GM18511 (cell line): Measurements from ENCODE around the gene MAB21L2.
"Not testable (repeated sequence)": the region's sequence is repeated elsewhere in the genome, so short reads cannot be mapped to it uniquely, and the experiment has no call there.

Experiments
- ATAC-seq: cut with Tn5 transposase; IDR thresholded peaks from one replicate; pipeline ENCODE4 v1.9.1; 2021; ENCODE audit warnings: mild to moderate bottlenecking, moderate library complexity; ENCODE audit not compliant: unreplicated experiment

Gene MAB21L2

DNA sequence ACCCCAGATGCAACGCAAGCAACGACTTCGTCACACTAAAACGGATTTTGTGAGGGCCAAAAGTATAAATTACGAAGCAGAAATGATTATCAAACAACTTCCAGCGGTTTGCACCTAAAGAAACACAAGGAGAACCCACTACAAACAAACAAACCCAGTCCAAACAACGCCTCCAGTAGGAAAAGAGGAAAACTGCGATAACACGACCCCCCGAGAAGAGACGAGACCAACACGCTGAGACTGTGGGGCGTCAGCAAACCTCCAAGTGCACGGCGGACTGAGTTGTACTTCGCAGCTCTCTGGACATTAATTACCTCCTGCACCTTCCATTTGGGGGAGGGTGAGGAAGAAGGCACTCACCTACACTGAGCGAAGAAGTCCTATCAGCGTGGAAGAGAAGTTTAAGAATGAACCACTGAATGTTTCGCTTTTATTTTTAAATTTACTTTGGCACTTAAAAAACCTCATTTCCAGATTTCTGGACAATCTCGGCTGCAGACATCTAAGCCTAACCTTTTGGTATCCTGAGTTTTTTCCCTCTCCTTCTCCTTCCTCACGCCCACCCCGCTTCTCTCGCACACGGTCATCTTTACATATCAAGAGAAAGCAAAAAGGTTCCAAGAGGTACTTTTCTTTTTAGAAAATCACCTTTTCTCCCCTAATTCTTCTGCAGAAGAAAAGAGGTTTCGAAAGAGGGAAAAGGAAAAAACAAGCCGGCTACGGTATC lies at the start of gene MAB21L2:
MAB21L2 (plus strand) TSS at position 6 of the 727 bp plus-strand sequence. CDS start 879 bp downstream, outside the sequence.
- ATAC-seq, result no peak

DNA sequence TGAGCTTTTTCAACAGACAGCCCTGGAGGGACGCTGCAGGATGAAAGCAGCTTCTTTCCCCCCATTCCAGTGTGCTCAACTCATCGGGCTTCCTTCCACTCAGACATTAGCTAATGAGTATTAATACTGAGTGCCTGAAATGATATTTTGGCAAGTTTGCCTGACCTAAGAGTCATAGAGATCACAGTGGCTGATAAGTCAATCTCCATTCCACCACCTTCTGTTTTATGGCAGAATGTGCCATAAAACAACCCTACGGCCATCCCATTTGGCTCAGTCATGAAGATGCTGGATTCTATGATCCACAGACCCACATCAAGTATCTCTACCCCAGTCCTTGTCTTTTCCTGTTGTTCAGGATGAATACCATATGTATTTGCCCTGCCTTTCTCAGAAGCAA lies 48.3 kb upstream of the MAB21L2 start:
- no peak for ATAC-seq

- ATAC-seq, result no peak
Observed at GRCh38 chr4:150534818-150535217, 47.1 kb upstream of the MAB21L2 start.

- not testable (repeated sequence) for ATAC-seq
Observed at GRCh38 chr4:150537911-150538310, 44.0 kb upstream of the MAB21L2 start.

GRCh38 chr4:150540536-150540935 lies 41.4 kb upstream of the MAB21L2 start:
- ATAC-seq, result no peak

GRCh38 chr4:150540959-150541360 lies 41.0 kb upstream of the MAB21L2 start:
- ATAC-seq, result no peak

DNA sequence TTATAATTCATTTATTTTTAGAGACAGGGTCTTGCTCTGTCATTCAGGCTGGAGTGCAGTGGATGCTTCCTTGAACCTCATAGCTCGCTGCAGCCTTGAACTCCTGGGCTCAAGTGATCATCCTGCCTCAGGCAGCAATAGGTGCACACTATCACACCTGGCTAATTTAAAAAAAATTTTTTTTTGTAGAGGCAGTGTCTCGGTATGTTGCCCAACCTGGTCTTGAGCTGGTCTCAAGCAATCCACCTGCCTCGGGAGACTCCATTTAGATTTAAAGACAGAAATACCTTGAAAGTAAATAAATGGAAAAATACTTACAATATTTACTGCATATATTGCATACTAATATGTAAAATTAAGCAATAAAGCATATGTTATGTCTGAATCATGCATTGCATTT lies 40.3 kb upstream of the MAB21L2 start:
- no peak for ATAC-seq

- no peak for ATAC-seq
Observed at GRCh38 chr4:150543042-150543441, 38.9 kb upstream of the MAB21L2 start.

DNA sequence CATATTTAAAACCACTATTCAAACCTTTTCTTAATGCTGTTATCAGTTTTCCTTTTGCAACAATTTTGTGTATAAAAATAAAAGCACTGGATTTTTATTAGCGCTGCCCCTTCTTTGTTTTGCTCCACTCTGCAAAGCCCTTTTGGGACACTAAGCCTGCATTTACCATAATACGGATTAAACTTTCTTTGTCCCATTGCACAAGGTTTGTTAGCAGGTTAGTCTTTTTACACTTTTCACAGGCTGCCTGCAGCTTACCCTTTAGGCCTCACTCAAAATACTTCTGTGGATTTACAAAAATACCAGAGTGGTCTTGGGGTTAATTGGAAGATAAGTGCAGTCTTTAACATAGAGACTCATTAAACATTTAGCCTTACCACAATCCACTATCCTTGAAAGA lies 35.7 kb upstream of the MAB21L2 start:
- ATAC-seq, result no peak

- ATAC-seq, result no peak
Observed at GRCh38 chr4:150547154-150547838, 34.7 kb upstream of the MAB21L2 start.

DNA sequence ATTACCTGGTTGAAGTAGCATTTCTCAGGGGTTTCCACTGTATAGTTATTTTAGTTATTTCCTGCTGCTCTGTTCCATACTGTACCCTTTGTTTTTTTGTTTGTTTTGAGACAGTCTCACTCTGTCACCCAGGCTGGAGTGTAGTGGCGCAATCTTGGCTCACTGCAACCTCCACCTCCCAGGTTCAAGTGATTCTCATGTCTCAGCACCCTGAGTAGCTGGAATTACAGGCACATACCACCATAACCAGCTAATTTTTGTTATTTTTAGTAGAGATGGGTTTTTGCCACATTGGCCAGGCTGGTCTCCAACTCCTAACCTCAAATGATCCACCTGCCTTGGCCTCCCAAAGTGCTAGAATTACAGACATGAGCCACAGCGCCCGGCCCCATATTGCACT lies 24.1 kb upstream of the MAB21L2 start:
- not testable (repeated sequence) for ATAC-seq

DNA sequence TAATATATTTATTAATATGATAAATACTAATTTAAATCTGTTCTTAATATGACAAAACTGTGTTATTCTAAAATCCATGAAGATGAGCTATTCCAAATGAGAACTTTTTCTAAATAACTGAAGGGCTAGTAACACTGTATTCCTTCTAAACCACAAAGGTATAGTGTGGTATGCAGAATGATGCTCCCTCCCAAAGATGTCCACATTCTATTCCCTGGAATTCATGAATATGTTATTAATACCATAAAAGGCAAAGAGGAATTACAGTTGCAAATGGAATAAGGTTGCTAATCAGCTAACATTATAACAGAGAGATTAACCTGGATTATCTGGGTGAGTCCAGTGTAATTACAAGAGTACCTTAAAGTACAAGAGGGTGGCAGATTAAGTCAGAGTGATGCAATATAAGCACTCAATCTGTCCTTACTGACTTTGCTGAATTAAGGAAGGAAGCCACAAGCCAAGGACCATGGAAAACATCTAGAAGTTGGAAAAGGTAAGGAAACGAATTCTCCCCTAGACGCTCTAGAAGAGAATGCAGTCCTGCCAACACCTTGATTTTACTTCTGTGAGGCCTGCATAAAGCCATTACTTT lies 20.7 kb upstream of the MAB21L2 start:
- ATAC-seq, result no peak

- no peak for ATAC-seq
Observed at GRCh38 chr4:150562250-150562649, 19.7 kb upstream of the MAB21L2 start.

GRCh38 chr4:150562751-150563150 lies 19.2 kb upstream of the MAB21L2 start:
- ATAC-seq, result no peak

GRCh38 chr4:150564967-150565366 lies 17.0 kb upstream of the MAB21L2 start:
- not testable (repeated sequence) for ATAC-seq

GRCh38 chr4:150567070-150567469 lies 14.9 kb upstream of the MAB21L2 start:
- ATAC-seq, result no peak

DNA sequence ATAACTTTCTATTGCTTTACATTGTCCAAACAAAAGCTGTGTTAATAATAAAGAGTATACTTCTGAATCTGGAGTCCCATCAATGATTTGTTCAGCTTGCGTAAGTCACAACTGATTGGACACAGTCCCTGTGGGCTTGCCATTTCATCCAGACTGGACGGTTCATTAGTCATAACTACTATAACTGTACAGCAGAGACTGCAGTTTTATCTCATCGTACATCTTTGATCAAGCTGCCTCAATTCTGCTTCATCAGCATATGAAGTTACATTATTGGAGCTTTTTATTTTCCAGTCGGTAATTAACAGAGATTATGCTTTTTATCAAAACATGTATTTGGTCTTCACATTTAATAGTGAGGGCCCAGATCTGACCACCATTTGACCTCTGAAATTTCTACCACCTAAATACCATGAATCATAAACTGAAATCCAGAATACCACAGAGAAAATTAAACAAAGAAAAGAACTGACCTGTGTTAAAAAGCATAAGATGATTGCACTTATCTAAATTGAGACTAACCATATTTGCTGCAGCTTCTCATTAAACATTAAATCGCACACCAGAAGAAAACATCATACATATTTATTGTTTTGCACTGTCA lies 12.5 kb upstream of the MAB21L2 start:
- no peak for ATAC-seq

DNA sequence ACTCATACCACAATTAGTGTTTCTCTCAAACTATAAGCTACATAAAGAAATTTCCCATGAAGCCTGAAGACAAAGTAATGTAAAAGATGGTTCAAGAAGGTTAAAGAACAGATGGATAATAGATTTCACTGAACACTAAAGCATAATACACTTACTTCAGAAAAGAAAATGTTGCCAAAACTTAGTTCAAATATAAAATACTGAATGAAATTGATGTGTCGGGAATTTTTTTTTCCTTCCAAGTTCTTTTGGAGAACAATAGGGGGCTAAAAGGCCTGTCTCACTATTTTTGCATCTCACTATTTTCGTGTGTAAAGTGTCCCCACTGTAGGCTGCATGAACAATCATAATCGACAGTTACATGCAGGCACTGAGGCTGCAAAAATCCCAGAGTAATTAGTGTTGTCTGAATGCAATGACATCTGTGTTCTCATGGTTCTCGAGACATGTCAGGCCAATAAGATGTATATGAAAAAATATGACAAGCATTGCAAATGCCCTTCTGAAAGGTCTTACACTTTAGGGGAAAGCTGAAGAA lies 11.9 kb upstream of the MAB21L2 start:
- ATAC-seq, result no peak

- ATAC-seq, result no peak
Observed at GRCh38 chr4:150570862-150571261, 11.1 kb upstream of the MAB21L2 start.

- ATAC-seq, result no peak
Observed at GRCh38 chr4:150572704-150573504, 9.0 kb upstream of the MAB21L2 start.

DNA sequence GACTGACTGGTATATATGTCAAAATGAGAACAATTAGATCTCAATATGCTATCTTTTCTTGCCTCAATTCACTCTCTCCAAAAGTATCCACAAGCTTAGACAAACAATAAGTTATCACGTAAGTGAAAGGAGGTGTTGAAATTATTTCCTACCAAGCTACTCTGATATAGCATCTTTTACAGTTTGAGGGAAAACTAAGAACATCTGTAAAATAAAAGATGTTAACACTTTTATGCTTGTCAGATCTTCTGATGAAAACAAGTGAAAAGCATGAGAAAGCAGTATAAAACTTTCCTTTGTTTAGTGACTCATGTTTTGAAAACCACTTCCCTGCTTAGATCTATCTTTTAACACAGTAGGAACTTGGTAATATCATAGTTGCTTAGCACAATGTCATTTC lies 8.4 kb upstream of the MAB21L2 start:
- no peak for ATAC-seq
